SK-MEL-5 (cell line): ENCODE measurements around the gene TBC1D17. TPM values are rescaled to one million over a fixed set of nuclear protein-coding genes. Genes with fewer than 3 reads are reported as not detected.

Source experiments
- DNase-seq: peaks from one replicate; pipeline ENCODE4 v3.0.0-alpha.2; 2016; ENCODE audit warnings: low read depth, low spot score
- in situ Hi-C: cut with HindIII; loops from 2 replicates; pipeline ENCODE4 v1.10.0; 2016; ENCODE audit warnings: low sequenced_read_pairs, high pct_unique_total_duplicates, low pct_unique_long_range_greater_than_20kb
- total RNA-seq: library from RNA; depleted of rRNA; stranded (reverse); fragments of >200 nt; shearing (Covaris generic); gene quantifications from 2 replicates; pipeline ENCODE4 v1.2.3, GENCODE V29; 2014

TBC1D17 gene
- total RNA-seq, 1 experiment from 2014 or later: 3.5 TPM

DNA sequence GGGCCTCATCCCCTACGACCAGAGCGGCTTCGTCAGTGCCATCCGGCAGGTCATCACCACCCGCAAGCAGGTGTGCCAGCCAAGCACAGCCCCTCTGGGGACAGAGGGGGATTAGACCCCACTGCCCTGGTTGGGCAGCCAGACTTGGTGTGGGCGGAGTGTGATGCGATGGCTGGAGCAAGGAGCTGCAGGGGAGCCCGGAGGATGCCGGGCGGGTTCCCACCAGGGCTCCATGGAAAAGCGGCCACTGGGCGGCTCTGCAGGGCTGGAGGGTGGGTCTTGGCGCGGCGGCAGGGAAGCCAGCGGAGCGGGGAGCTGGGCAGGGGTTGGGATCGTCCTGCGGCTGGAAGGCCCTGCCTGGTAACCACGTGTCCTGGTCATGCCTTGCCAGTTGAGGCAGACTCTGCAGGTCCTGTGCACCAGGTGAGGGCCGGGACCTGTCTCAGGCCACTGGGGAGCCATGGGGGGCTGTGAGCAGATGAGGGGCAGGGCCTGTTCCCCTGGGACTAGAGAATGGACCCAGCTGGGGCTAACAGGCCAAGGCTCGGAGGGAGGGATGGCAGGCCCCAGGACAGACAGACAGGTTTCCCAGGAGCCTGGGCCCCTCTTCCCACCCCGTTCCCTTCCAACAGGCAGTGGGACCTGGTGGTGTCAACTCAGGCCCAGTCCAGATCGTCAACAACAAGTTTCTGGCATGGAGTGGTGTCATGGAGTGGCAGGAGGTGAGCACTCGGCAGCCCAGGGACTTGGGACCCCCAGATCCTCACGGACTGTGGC, 20.3 kb upstream of the TBC1D17 start:
- DNase-seq: no peak
- in situ Hi-C loops: no loop called here

DNA sequence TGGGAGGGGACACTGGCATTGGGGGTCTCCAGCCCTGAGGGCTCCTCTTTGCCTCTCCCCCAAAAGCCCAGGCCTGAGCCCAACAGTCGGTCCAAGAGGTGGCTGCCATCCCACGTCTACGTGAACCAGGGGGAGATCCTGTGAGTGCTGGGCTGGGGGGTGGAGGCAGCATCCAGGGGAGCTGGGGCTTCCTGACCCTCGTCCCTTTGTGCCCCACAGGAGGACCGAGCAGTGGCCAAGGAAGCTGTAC, 19.7 kb upstream of the TBC1D17 start:
- DNase-seq: no peak
- in situ Hi-C loops: no loop called here

DNA sequence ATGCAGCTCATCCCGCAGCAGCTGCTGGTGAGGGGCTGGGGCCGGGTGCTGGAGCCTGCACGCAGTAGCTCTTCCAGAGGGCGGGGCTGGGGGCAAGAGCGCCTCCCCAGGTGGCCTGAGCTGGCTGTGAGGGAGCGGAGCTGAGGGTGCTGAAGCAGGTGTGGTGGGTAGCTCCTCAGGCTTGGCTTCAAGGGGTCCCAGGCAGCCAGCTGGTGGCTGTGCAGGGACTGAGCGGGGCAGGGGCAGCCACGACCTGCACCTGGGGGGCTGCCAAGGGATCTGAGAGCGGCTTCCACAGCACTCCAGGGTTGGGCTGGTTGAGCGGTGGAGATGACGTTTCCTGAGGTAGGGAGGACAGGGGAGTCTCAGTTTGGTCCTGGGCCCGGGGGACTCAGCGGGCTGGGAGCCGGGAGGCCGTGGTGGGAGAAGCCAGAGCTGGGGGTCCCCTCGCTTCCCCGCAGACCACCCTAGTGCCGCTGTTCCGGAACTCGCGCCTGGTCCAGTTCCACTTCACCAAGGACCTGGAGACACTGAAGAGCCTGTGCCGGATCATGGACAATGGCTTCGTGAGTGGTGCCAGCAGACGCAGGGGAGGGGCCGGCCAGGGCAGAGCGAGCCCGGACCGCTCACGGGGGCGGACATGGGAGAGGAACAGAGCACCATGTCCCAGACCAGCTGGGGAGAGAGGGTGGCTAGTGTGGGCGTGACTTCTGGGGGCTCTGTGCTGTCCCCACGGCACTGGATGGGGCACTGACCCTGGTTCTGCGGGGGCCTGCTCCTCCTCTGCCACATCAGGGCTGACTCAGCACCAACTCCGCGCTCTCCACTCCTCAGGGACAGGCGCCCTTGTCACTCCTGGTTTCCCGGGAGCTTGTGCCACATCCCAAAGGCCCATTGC, 19.2 kb upstream of the TBC1D17 start:
- in situ Hi-C loops: no loop called here
- no peak for DNase-seq

DNA sequence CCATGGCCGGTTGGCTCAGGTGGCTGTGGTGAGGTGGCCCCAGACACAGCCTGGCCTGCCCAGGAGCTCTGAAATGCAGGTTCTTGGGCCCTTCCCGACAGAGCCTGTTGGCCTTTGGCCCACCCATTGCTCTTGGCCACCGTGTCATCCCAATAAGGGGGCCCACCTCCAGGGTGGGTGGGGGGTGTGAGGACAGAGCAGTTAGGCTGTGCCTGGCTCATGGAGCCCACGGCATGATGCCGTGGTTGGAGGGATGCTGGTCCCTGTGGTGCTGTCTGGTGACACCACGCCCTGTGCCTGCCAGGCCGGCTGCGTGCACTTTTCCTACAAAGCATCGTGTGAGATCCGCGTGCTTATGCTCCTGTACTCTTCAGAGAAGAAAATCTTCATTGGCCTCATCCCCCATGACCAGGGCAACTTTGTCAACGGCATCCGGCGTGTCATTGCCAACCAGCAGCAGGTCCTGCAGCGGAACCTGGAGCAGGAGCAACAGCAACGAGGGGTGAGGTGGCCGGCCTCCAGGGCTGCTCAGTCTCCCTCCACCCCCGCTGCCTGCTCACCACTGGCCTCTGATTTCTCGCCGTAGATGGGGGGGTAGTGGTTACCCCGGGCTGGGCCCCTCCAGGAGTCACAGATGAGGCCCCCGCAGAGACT, 17.7 kb upstream of the TBC1D17 start:
- in situ Hi-C loops: no loop called here

DNA sequence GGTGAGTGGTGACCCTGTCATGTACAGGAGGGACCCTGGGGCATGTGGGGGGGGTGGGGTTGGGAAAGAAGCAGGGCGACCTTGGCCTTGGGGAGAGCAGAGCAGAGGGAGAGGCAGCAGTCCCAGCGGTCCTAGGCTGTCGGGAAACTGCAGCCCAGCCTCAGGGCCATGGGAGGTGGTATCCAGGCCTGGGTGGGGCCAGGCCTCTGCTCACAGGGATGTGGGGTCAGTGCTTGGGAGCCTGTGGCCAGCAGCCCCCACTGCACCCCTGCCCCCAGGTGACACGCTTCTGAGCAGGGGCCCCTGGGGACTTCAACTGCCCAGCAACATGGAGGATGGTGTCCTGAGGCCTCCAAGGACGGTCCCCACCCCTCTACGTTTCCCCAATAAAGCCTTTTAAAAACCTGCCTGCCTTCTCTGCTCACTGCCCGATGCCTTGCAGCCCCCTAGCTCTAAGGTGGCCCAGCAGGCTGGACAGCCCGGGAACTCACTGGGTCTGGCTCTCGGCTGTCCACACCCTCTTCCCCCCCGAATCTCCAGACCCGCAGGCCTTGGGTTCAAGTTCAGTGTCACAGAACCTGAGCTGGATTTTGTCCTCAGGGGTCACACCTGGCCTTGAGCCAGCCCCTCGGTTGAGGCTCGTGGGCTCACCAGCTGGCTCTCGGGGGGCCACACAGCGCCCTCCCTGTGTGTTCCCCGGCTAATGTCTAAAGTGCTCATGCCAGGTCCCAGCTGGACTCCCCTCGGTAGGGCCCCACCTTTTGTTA, 17.0 kb upstream of the TBC1D17 start:
- no peak for DNase-seq
- in situ Hi-C loops: no loop called here

More for the DNA sequence above, 17.7 kb upstream of the TBC1D17 start:
- DNase-seq: no peak

DNA sequence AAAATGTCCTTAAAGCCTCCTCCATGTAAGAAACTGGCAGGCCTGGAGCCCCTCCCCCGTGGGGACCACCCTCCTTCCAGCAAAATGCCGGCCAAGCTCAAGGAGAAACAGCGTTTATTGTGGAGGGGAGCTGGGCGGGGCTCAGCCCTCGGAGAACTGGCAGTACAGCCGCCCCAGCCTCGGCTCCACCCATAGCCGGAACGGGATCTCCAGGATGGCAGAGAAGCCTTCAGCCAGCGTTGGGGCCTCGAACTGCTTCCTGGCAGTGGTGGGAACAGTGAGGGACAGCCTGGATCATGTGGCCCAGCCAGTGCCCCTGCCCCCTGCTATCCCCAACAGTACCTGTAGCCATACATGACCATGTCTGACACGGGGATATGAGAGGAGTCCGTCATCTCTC, 16.4 kb upstream of the TBC1D17 start:
- DNase-seq: no peak
- in situ Hi-C loops: no loop called here

DNA sequence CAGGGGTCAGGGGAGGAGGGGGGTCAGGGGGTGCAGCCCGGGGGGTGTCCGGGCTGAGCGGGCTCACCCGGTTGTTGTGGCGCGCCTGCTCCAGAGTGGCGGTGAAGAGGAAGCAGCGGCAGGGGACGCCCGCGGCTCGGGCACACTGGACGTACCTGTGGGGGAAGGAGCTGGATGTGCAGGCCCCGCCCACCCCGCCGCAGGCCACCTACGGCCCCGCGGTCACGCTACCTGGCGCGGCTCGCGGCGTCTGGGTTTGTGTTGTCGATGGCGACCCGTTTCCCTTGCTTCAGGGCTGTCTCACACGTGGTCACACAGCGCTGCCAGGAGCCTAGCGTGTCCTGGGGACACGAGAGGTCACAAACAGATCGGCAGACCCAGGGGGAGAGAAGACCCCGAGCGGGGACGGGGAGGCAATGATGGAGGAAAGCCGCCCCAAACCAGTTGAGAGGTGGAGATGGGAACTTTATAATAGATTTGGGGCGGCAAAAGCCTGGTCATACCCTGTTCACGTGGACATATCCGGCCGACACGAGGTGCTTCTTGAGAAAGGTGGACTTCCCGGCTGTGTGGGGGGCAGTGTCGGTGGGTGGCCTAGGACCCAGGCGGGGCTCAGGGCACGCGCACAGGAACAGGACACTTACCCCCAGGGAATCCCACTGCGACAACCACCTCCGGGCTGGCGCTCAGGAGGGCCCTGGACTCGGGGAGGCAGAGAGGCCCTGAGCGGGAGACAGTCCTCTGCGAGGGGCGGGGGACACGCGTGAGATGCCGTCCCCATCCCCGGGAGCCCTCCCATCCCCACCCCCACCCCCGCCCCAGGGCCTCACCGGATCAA, 15.7 kb upstream of the TBC1D17 start:
- DNase-seq: no peak
- in situ Hi-C loops: no loop called here

DNA sequence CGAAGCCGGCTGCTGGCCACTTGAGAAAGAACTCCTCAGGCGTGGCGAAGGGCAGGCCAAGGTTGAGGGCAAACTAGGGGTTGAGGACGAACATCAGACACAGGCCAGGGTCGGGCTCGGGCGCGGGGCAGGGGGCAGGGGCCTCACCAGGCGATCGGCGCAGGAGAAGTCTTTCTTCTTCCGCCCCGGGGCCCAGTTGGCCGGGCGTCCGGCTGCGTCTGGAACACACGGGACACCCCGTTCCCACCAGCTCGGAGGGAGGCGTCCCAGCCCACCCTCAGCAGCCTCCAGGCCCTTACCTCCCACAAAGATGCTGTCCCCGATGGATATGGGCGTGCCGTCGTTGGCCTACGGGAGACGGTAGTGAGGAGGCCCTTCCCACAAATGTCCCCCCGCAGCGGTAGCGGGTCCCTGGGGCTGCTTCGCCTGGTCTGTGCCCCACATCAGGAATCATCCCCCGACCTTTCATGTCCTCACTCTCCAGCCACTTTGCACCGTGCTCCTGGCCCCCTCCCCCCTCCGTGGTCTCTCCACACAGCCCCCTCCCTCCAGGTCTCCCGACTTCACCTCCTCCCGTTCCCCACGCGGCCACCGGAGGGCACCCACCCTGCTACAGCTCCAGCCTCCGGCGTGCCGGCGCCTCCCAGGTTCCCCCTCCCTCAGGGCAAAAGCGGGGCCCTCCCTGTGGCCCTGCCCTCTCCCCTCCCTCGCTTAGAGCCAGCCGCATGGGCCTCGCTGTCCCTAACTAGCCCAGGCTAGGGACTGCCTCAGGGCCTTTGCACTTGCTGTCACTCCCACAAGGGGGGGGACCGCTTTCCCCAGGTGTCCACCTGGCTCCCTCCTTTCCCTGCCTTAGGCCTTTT, 14.9 kb upstream of the TBC1D17 start:
- no peak for DNase-seq
- in situ Hi-C loops: no loop called here

DNA sequence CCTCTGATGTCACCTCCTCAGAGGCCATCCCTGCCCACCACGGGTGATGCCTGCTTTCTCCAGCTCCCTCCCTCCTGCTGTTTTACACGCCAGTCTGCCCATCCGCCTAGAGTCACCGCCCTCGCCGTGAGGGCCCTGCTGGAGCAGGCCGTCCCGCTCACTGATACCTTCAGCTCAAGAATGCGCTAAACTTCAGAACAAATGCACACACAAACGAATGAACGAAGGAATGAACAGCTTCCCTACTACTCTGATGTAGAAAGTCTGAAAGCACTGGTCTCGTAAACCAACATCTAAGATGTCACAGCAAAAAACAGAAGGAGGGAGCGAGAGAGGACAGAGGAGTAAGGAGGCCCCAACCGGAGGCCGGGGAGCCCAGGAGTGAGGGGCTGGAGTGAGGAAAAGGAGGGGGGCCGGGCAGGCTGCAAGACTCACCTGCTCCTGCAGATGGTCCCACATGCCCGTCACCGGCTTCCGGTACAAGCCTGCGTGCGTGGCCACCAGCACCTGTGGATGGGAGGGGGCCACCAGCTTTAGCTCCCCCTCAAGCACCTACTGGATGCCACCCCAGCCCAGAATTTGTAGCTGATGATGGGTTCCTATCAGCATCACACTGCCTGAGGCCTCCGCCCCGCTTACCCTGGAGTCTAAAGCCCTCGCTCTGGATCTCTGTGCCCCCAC, 14.1 kb upstream of the TBC1D17 start:
- in situ Hi-C loops: no loop called here
- no peak for DNase-seq

DNA sequence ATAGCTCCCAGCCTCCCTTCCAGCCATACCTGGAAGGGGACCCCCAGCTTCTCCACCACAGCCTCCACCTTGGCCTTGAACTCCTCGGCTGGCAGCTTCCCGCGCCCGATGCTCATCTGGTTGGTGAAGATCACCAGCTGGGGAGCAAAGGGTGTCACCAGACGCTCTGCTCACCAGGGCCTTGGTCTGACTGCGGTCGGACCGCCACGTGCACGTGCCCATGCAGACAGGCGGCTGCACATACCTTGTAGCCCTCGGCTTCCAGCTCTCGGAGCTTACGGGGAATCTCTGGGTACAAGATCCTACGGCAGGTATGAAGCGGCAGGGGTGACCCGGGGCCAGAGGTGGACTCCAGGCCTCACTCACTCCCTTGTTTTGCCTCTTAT, 13.6 kb upstream of the TBC1D17 start:
- in situ Hi-C loops: no loop called here
- no peak for DNase-seq

DNA sequence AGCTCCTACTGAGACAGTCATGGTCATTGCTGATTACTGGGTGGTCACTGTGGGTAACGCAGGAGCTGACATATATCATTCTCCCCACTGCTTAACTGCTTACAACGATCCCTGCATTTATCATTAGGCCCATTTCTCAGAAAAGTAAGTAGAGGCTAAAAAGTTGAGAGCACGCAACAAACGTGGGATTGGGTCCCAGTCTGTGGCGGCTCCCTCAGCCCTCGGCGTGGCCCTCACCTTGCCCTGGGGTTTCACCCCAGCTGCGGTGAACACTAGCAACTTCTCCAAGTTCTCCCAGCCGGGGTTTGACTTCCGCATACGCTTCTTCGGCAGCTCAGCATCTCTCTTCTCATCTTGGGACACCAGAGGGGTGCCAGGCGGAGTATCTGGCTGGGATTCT, 12.6 kb upstream of the TBC1D17 start:
- in situ Hi-C loops: no loop called here
- DNase-seq: no peak

DNA sequence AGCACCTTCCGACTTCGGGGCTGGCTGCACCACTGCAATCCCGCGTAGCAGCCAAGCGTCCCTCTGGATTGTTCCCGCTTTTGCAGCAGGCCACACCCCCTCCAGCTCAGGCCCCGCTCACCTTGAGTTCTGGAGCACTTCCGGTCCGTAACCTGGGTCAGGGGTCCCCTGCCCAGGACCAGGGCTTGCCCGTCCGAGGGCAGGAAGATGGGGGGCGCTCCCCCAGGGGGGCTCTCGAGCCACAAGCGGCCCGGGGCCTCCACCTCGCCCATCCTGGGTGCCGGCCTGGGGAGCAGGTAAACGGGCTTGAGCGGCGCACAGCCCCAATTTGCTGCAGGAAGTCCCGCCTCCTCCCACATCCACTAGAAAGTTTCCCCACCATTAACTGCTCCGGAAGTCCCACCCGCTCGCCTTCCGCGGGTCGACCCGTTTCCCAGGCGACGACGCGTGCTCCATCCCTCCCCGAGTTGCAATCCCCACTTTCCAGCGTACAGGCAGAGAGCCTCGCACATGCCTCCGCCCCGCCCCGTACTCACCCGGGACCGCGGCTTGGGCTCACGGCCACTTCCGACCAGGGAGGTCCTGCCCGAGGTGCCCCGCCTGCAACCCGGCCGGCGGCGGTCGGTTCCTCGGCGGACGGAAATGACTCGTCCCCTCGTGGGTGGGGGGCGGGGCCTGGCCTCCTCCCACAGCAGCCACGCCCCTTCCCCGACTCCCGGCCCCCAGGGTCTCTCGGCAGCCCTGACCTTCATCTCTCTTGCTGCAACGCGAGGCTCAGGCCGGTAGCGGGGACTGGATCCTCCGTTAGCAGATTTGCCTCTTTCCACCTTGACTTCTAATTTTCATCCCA, 10.3 kb upstream of the TBC1D17 start, which contains the start of gene PNKP:
TSS of gene PNKP (minus strand) at position 644 of the 850 bp plus-strand sequence. CDS start at position 272, 372 bp downstream.
- in situ Hi-C loops: no loop called here

DNA sequence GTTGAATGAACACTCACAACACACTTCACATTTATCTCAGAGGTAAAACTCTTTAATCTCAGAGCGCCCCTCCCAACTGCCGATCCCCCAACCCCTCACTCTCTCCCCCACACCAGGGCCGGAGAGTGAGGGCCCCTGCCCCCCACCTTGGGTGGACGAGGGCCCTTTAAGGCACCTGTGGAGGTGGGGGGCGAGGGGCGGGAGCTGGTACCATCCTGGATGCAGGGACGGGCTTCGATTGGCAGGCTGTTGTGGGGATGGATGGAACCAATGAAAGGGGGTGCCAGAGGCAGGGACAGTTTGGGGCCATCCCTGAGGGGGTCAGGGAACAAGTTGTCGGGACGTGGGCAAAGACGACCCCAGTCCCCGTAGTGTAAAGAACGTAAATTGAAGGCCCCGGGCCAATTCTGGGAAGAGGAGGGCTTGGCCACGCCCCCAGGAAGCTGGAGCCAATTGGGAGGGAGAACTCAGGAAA, 8.5 kb upstream of the TBC1D17 start:
- DNase-seq: no peak
- in situ Hi-C loops: no loop called here

More for the DNA sequence above, 10.3 kb upstream of the TBC1D17 start, which contains the start of gene PNKP:
- peak; percentile 90 for DNase-seq

DNA sequence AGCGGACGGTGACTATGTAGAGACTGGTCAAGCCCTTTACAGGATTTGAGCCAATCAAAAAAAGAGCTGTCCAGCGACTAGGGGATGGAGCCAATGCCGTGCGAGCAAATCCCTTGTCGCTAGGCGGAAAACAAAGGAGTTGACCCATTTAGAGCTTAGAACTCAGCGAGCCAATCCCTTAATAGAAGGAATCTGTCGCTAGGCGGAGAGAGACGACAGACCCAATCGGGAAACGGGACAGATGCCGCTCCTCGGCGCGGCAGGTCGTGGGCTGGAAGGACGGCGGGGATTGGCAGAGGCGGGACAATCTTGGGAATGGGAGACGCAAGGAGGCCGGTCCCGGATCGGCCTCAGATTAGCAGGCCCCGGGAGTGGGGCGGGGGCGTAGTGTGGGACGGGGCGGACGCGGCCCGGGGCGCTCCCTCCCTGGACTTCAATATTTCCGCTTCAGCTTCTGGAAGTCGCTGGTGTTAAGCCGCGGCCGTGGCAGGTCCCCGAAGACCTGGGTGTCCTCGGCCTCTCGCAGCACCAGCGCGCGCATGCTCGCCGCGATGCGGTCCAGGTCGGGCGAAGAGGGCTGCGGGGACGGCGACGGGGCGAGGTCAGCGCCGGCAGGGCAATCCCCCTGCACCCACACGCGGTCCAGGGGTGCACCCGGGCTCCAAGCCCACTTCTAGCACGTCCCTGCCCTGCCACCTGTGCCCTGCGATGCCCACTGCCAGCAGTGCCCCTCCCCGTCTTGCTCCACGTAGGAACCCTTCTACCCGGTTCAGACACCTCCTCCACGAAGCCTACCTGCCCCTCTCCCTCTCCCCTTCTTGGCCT, 7.8 kb upstream of the TBC1D17 start:
- peak; percentile 99 for DNase-seq
- in situ Hi-C loops: no loop called here
